ENCODE results near the gene WASHC2C. TPM values are rescaled to one million over a fixed set of nuclear protein-coding genes. Genes with fewer than 3 reads are reported as not detected.
A peak's percentile ranks its signal among the peaks of the same experiment; 100 is the strongest.
"Not testable (repeated sequence)": the region's sequence is repeated elsewhere in the genome, so short reads cannot be mapped to it uniquely, and the experiment has no call there.

The WASHC2C gene
- total RNA-seq, 3 donors from 2014 or later, result 52.5 to 88.4 (median 62.1) TPM

- intact Hi-C loops (cut with DNase I, micrococcal nuclease); H3K4me3 ChIP-seq; DNase-seq; H3K9me3 ChIP-seq; ATAC-seq; H3K36me3 ChIP-seq (ENCODE audit: low read depth); H3K4me1 ChIP-seq (ENCODE audit: low read depth): not testable (repeated sequence)
These were observed 25.1 kb downstream of the WASHC2C start for GRCh38 chr10:45752210-45752609.

GRCh38 chr10:45753979-45754495 is 27.0 kb downstream of the WASHC2C start:
- ATAC-seq; H3K36me3 ChIP-seq (ENCODE audit: low read depth); intact Hi-C loops (cut with DNase I, micrococcal nuclease): not testable (repeated sequence)

GRCh38 chr10:45755083-45755482 is 28.0 kb downstream of the WASHC2C start:
- ATAC-seq, result peak; percentile 74
- H3K36me3 ChIP-seq (ENCODE audit: low read depth); intact Hi-C loops (cut with DNase I, micrococcal nuclease); DNase-seq; H3K4me3 ChIP-seq; H3K4me1 ChIP-seq (ENCODE audit: low read depth); H3K9me3 ChIP-seq: not testable (repeated sequence)

More at GRCh38 chr10:45753979-45754495, 27.0 kb downstream of the WASHC2C start:
- DNase-seq; H3K4me3 ChIP-seq; H3K4me1 ChIP-seq (ENCODE audit: low read depth); H3K9me3 ChIP-seq: not testable (repeated sequence)

- H3K9me3 ChIP-seq; H3K4me3 ChIP-seq; ATAC-seq; H3K36me3 ChIP-seq (ENCODE audit: low read depth); intact Hi-C loops (cut with DNase I, micrococcal nuclease); DNase-seq; H3K4me1 ChIP-seq (ENCODE audit: low read depth): not testable (repeated sequence)
These were observed 29.0 kb downstream of the WASHC2C start for GRCh38 chr10:45756065-45756464.

- H3K4me1 ChIP-seq (ENCODE audit: low read depth); DNase-seq; intact Hi-C loops (cut with DNase I, micrococcal nuclease); H3K4me3 ChIP-seq; H3K9me3 ChIP-seq; H3K36me3 ChIP-seq (ENCODE audit: low read depth); ATAC-seq: not testable (repeated sequence)
These were observed 30.8 kb downstream of the WASHC2C start for GRCh38 chr10:45757661-45758396.

- DNase-seq; ATAC-seq; H3K9me3 ChIP-seq; H3K4me1 ChIP-seq (ENCODE audit: low read depth); H3K36me3 ChIP-seq (ENCODE audit: low read depth); H3K4me3 ChIP-seq; intact Hi-C loops (cut with DNase I, micrococcal nuclease): not testable (repeated sequence)
These were observed 34.6 kb downstream of the WASHC2C start for GRCh38 chr10:45761622-45762021.

GRCh38 chr10:45763037-45763436 is 36.0 kb downstream of the WASHC2C start:
- ATAC-seq; intact Hi-C loops (cut with DNase I, micrococcal nuclease): not testable (repeated sequence)

GRCh38 chr10:45768334-45768733 is 41.3 kb downstream of the WASHC2C start:
- H3K4me1 ChIP-seq (ENCODE audit: low read depth); intact Hi-C loops (cut with DNase I, micrococcal nuclease); H3K4me3 ChIP-seq; H3K36me3 ChIP-seq (ENCODE audit: low read depth); DNase-seq; ATAC-seq; H3K9me3 ChIP-seq: not testable (repeated sequence)

More at GRCh38 chr10:45763037-45763436, 36.0 kb downstream of the WASHC2C start:
- H3K4me3 ChIP-seq; H3K9me3 ChIP-seq; H3K4me1 ChIP-seq (ENCODE audit: low read depth); H3K36me3 ChIP-seq (ENCODE audit: low read depth); DNase-seq: not testable (repeated sequence)

GRCh38 chr10:45771757-45772461 is 44.8 kb downstream of the WASHC2C start:
- H3K36me3 ChIP-seq (ENCODE audit: low read depth); H3K9me3 ChIP-seq; DNase-seq; H3K4me1 ChIP-seq (ENCODE audit: low read depth); H3K4me3 ChIP-seq; ATAC-seq; intact Hi-C loops (cut with DNase I, micrococcal nuclease): not testable (repeated sequence)

- intact Hi-C loops (cut with DNase I, micrococcal nuclease); H3K36me3 ChIP-seq (ENCODE audit: low read depth); H3K4me3 ChIP-seq; H3K9me3 ChIP-seq; DNase-seq; H3K4me1 ChIP-seq (ENCODE audit: low read depth); ATAC-seq: not testable (repeated sequence)
These were observed 59.2 kb downstream of the WASHC2C start for GRCh38 chr10:45786217-45786616.

- intact Hi-C loops (cut with DNase I, micrococcal nuclease); ATAC-seq; H3K4me3 ChIP-seq; DNase-seq; H3K4me1 ChIP-seq (ENCODE audit: low read depth); H3K36me3 ChIP-seq (ENCODE audit: low read depth); H3K9me3 ChIP-seq: not testable (repeated sequence)
These were observed 60.2 kb downstream of the WASHC2C start for GRCh38 chr10:45787212-45787741.

GRCh38 chr10:45789991-45790390 is 62.9 kb downstream of the WASHC2C start:
- ATAC-seq; DNase-seq; H3K4me3 ChIP-seq; H3K4me1 ChIP-seq (ENCODE audit: low read depth); intact Hi-C loops (cut with DNase I, micrococcal nuclease); H3K9me3 ChIP-seq; H3K36me3 ChIP-seq (ENCODE audit: low read depth): not testable (repeated sequence)

GRCh38 chr10:45790694-45791426 is 63.8 kb downstream of the WASHC2C start:
- H3K4me3 ChIP-seq; H3K36me3 ChIP-seq (ENCODE audit: low read depth); H3K4me1 ChIP-seq (ENCODE audit: low read depth); DNase-seq; H3K9me3 ChIP-seq; intact Hi-C loops (cut with DNase I, micrococcal nuclease): not testable (repeated sequence)
- peak; percentile 41 for ATAC-seq

Data from mucosa of descending colon (tissue), 3 donors.